SH-SY5Y (cell line): ENCODE measurements around the gene IRAK3.

Experiments
- GATA2 ChIP-seq: IDR thresholded peaks from 2 replicates; pipeline ENCODE4 v1.6.1; 2011; ENCODE audit warnings: mild to moderate bottlenecking, low read depth, low read length
- GATA3 ChIP-seq: IDR thresholded peaks from 2 replicates; pipeline ENCODE4 v1.6.1; 2011; ENCODE audit warnings: low read depth, mild to moderate bottlenecking, low read length, moderate library complexity

DNA sequence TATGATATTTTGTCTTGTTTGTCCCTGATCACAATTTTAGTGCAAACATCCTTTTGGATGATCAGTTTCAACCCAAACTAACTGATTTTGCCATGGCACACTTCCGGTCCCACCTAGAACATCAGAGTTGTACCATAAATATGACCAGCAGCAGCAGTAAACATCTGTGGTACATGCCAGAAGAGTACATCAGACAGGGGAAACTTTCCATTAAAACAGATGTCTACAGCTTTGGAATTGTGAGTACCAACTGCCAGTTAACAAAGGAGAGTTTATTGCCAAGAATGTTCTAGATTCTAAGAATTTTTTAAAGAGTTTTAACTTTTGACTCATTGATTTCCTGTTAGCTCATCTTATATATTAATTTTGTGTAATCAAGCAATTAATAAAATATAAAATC is 55.4 kb downstream of the IRAK3 start:
- TF ChIP-seq GATA2: no peak
- TF ChIP-seq GATA3: no peak
